ENCODE measurements around the gene SMARCC2.
"Not testable (repeated sequence)": the region's sequence is repeated elsewhere in the genome, so short reads cannot be mapped to it uniquely, and the experiment has no call there.

Gene SMARCC2

DNA sequence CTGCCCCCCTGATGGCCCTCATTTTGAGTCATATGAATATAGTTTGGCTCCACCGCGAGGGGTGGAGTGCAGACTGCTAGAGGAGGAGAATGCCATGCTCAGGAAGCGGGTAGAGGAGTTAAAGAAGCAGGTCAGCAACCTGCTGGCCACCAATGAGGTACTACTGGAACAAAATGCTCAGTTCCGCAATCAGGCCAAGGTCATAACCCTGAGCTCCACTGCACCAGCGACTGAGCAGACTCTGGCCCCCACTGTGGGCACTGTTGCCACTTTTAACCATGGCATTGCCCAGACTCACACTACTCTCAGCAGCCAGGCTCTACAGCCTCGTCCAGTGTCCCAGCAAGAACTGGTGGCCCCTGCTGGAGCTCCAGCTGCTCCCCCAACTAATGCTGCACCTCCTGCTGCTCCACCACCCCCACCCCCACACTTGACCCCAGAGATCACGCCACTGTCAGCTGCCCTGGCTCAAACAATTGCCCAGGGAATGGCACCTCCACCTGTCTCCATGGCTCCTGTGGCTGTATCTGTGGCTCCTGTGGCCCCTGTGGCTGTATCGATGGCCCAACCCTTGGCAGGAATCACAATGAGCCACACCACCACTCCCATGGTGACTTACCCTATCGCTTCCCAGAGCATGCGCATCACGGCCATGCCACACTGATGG is 67.9 kb downstream of the SMARCC2 start:
- DNase-seq (ENCODE audit: low read depth in 2 of 2), result no peak

GRCh38 chr12:56120158-56120846 is 69.0 kb downstream of the SMARCC2 start:
- DNase-seq (ENCODE audit: low read depth in 2 of 2), result no peak

- peak; percentile 35 to 40 for DNase-seq (ENCODE audit: low read depth in 2 of 2)
Measured at GRCh38 chr12:56119361-56119796, 69.9 kb downstream of the SMARCC2 start.

- DNase-seq (ENCODE audit: low read depth in 2 of 2), result no peak
Measured at GRCh38 chr12:56118688-56119357, 70.5 kb downstream of the SMARCC2 start.

GRCh38 chr12:56117778-56118687 is 71.2 kb downstream of the SMARCC2 start, which contains the start of gene ZC3H10:
Gene ZC3H10, plus strand, starts transcription at chr12:56118266. Its CDS starts 2,297 bp downstream, at chr12:56120563.
- DNase-seq (ENCODE audit: low read depth in 2 of 2), result peak; percentile 96 to 98

GRCh38 chr12:56117082-56117706 is 72.1 kb downstream of the SMARCC2 start:
- DNase-seq (ENCODE audit: low read depth in 2 of 2), result not testable (repeated sequence)

GRCh38 chr12:56116267-56117081 is 72.8 kb downstream of the SMARCC2 start, which contains the start of gene RPL41:
Gene RPL41, plus strand, starts transcription at chr12:56116633.
- peak; percentile 88 to 91 for DNase-seq (ENCODE audit: low read depth in 2 of 2)

DNA sequence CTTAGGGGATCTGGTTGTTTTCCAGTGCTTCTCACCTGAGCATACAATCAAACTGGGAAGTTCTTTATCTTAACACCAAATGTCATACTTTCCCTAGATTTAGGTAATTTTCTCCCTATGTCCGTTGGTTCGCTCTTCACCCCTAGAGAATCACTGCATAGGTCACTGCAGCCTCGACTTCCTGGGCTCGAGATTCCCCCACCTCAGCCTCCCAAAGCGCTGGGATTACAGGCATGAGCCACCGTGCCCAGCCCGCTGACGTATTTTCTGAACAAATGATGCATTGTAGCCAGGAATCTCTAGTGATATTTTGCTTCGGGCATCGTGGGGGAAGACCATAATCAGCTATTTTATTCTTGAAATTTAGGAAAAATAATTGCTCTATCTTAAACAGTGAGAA is 74.0 kb downstream of the SMARCC2 start:
- DNase-seq (ENCODE audit: low read depth in 2 of 2), result no peak

- no peak for DNase-seq (ENCODE audit: low read depth in 2 of 2)
Measured at GRCh38 chr12:56114084-56114483, 75.2 kb downstream of the SMARCC2 start.

Data from stimulated activated CD8-positive, alpha-beta memory T cell treated with anti-CD3 and anti-CD28 coated beads, Interleukin-7, amount 100 ng/mL, for 4 hours (primary cell).